ENCODE measurements around the gene SHLD2.
"Not testable (repeated sequence)": the region's sequence is repeated elsewhere in the genome, so short reads cannot be mapped to it uniquely, and the experiment has no call there.

SHLD2 gene

GRCh38 chr10:87162703-87163293, 67.8 kb downstream of the SHLD2 start:
- H3K4me3 ChIP-seq (ENCODE audit: low read length); H3K4me1 ChIP-seq (ENCODE audit: insufficient read depth, low read length); H3K9ac ChIP-seq (ENCODE audit: low read depth, low read length); H3K36me3 ChIP-seq (ENCODE audit: insufficient read depth, low read depth, low read length); H3K9me3 ChIP-seq (ENCODE audit: insufficient read depth, low read depth, low read length); H3K27ac ChIP-seq (ENCODE audit: low read length); H3K27me3 ChIP-seq (ENCODE audit: insufficient read depth, low read length): not testable (repeated sequence)

GRCh38 chr10:87163414-87163813, 68.4 kb downstream of the SHLD2 start:
- H3K27ac ChIP-seq (ENCODE audit: low read length); H3K36me3 ChIP-seq (ENCODE audit: insufficient read depth, low read depth, low read length); H3K4me3 ChIP-seq (ENCODE audit: low read length); H3K9me3 ChIP-seq (ENCODE audit: insufficient read depth, low read depth, low read length); H3K4me1 ChIP-seq (ENCODE audit: insufficient read depth, low read length); H3K9ac ChIP-seq (ENCODE audit: low read depth, low read length); H3K27me3 ChIP-seq (ENCODE audit: insufficient read depth, low read length): not testable (repeated sequence)

GRCh38 chr10:87169857-87170256, 74.9 kb downstream of the SHLD2 start:
- not testable (repeated sequence) for H3K4me1 ChIP-seq (ENCODE audit: insufficient read depth, low read length); H3K9me3 ChIP-seq (ENCODE audit: insufficient read depth, low read depth, low read length); H3K27me3 ChIP-seq (ENCODE audit: insufficient read depth, low read length); H3K9ac ChIP-seq (ENCODE audit: low read depth, low read length); H3K27ac ChIP-seq (ENCODE audit: low read length); H3K4me3 ChIP-seq (ENCODE audit: low read length); H3K36me3 ChIP-seq (ENCODE audit: insufficient read depth, low read depth, low read length)

GRCh38 chr10:87170705-87171104, 75.7 kb downstream of the SHLD2 start:
- H3K27me3 ChIP-seq (ENCODE audit: insufficient read depth, low read length); H3K9me3 ChIP-seq (ENCODE audit: insufficient read depth, low read depth, low read length); H3K4me1 ChIP-seq (ENCODE audit: insufficient read depth, low read length); H3K4me3 ChIP-seq (ENCODE audit: low read length); H3K27ac ChIP-seq (ENCODE audit: low read length); H3K9ac ChIP-seq (ENCODE audit: low read depth, low read length); H3K36me3 ChIP-seq (ENCODE audit: insufficient read depth, low read depth, low read length): not testable (repeated sequence)

GRCh38 chr10:87171670-87172069, 76.7 kb downstream of the SHLD2 start:
- H3K27me3 ChIP-seq (ENCODE audit: insufficient read depth, low read length); H3K9ac ChIP-seq (ENCODE audit: low read depth, low read length); H3K9me3 ChIP-seq (ENCODE audit: insufficient read depth, low read depth, low read length); H3K36me3 ChIP-seq (ENCODE audit: insufficient read depth, low read depth, low read length); H3K4me3 ChIP-seq (ENCODE audit: low read length); H3K27ac ChIP-seq (ENCODE audit: low read length); H3K4me1 ChIP-seq (ENCODE audit: insufficient read depth, low read length): not testable (repeated sequence)

GRCh38 chr10:87172178-87172577, 77.2 kb downstream of the SHLD2 start:
- H3K9ac ChIP-seq (ENCODE audit: low read depth, low read length); H3K27me3 ChIP-seq (ENCODE audit: insufficient read depth, low read length); H3K4me3 ChIP-seq (ENCODE audit: low read length); H3K9me3 ChIP-seq (ENCODE audit: insufficient read depth, low read depth, low read length); H3K27ac ChIP-seq (ENCODE audit: low read length); H3K4me1 ChIP-seq (ENCODE audit: insufficient read depth, low read length); H3K36me3 ChIP-seq (ENCODE audit: insufficient read depth, low read depth, low read length): not testable (repeated sequence)

GRCh38 chr10:87177587-87177986, 82.6 kb downstream of the SHLD2 start:
- not testable (repeated sequence) for H3K9ac ChIP-seq (ENCODE audit: low read depth, low read length); H3K27ac ChIP-seq (ENCODE audit: low read length); H3K27me3 ChIP-seq (ENCODE audit: insufficient read depth, low read length); H3K9me3 ChIP-seq (ENCODE audit: insufficient read depth, low read depth, low read length); H3K4me1 ChIP-seq (ENCODE audit: insufficient read depth, low read length); H3K4me3 ChIP-seq (ENCODE audit: low read length); H3K36me3 ChIP-seq (ENCODE audit: insufficient read depth, low read depth, low read length)

GRCh38 chr10:87184421-87184820, 89.4 kb downstream of the SHLD2 start:
- H3K36me3 ChIP-seq (ENCODE audit: insufficient read depth, low read depth, low read length); H3K9ac ChIP-seq (ENCODE audit: low read depth, low read length); H3K4me1 ChIP-seq (ENCODE audit: insufficient read depth, low read length); H3K4me3 ChIP-seq (ENCODE audit: low read length); H3K27ac ChIP-seq (ENCODE audit: low read length); H3K9me3 ChIP-seq (ENCODE audit: insufficient read depth, low read depth, low read length); H3K27me3 ChIP-seq (ENCODE audit: insufficient read depth, low read length): not testable (repeated sequence)

GRCh38 chr10:87186016-87186415, 91.0 kb downstream of the SHLD2 start:
- H3K27ac ChIP-seq (ENCODE audit: low read length); H3K36me3 ChIP-seq (ENCODE audit: insufficient read depth, low read depth, low read length); H3K9ac ChIP-seq (ENCODE audit: low read depth, low read length); H3K27me3 ChIP-seq (ENCODE audit: insufficient read depth, low read length); H3K4me1 ChIP-seq (ENCODE audit: insufficient read depth, low read length); H3K9me3 ChIP-seq (ENCODE audit: insufficient read depth, low read depth, low read length); H3K4me3 ChIP-seq (ENCODE audit: low read length): not testable (repeated sequence)

- not testable (repeated sequence) for H3K27me3 ChIP-seq (ENCODE audit: insufficient read depth, low read length); H3K4me1 ChIP-seq (ENCODE audit: insufficient read depth, low read length); H3K27ac ChIP-seq (ENCODE audit: low read length); H3K9ac ChIP-seq (ENCODE audit: low read depth, low read length); H3K4me3 ChIP-seq (ENCODE audit: low read length); H3K36me3 ChIP-seq (ENCODE audit: insufficient read depth, low read depth, low read length); H3K9me3 ChIP-seq (ENCODE audit: insufficient read depth, low read depth, low read length)
Measured at GRCh38 chr10:87187573-87187972, 92.6 kb downstream of the SHLD2 start.

- not testable (repeated sequence) for H3K27ac ChIP-seq (ENCODE audit: low read length); H3K36me3 ChIP-seq (ENCODE audit: insufficient read depth, low read depth, low read length); H3K4me1 ChIP-seq (ENCODE audit: insufficient read depth, low read length); H3K9ac ChIP-seq (ENCODE audit: low read depth, low read length); H3K27me3 ChIP-seq (ENCODE audit: insufficient read depth, low read length); H3K4me3 ChIP-seq (ENCODE audit: low read length); H3K9me3 ChIP-seq (ENCODE audit: insufficient read depth, low read depth, low read length)
Measured at GRCh38 chr10:87191841-87192240, 96.8 kb downstream of the SHLD2 start.

- not testable (repeated sequence) for H3K36me3 ChIP-seq (ENCODE audit: insufficient read depth, low read depth, low read length); H3K27me3 ChIP-seq (ENCODE audit: insufficient read depth, low read length); H3K9me3 ChIP-seq (ENCODE audit: insufficient read depth, low read depth, low read length); H3K9ac ChIP-seq (ENCODE audit: low read depth, low read length); H3K4me1 ChIP-seq (ENCODE audit: insufficient read depth, low read length); H3K4me3 ChIP-seq (ENCODE audit: low read length); H3K27ac ChIP-seq (ENCODE audit: low read length)
Measured at GRCh38 chr10:87200924-87201323, 105.9 kb downstream of the SHLD2 start.

GRCh38 chr10:87204801-87205200, 109.8 kb downstream of the SHLD2 start:
- H3K4me1 ChIP-seq (ENCODE audit: insufficient read depth, low read length); H3K9ac ChIP-seq (ENCODE audit: low read depth, low read length); H3K9me3 ChIP-seq (ENCODE audit: insufficient read depth, low read depth, low read length); H3K36me3 ChIP-seq (ENCODE audit: insufficient read depth, low read depth, low read length); H3K27me3 ChIP-seq (ENCODE audit: insufficient read depth, low read length); H3K27ac ChIP-seq (ENCODE audit: low read length); H3K4me3 ChIP-seq (ENCODE audit: low read length): not testable (repeated sequence)

Data from iPS-20b (cell line).